HepG2 (cell line): ENCODE results near the gene ZNF74. TPM values are rescaled to one million over a fixed set of nuclear protein-coding genes. Genes with fewer than 3 reads are reported as not detected.

Experiments used
- ATAC-seq: fragments of 200-7000 bp; cut with Tn5 transposase; 3 replicates; pipeline ENCODE4 v1.9.1; 2020; ENCODE audit warnings: mild to moderate bottlenecking, moderate library complexity
- BruUV-seq: library from RNA; stranded (reverse); fragments of 400-500 nt; replicated peaks from 2 replicates; lab custom pipeline; 2021; lab: Mats Ljungman, UMichigan
- CTCF ChIA-PET: fragments of 300-600 bp; formaldehyde crosslinking; extraction: SDS; loops from one replicate; lab custom pipeline; 2021; ENCODE audit warnings: low total read pairs, inconsistent platforms, low intra/inter-chr PET ratio; lab: Yijun Ruan, JAX
- POLR2A ChIA-PET: fragments of 350-600 bp; sonication (Branson Sonifier 250); formaldehyde crosslinking; loops from one replicate; lab custom pipeline; 2020; ENCODE audit warnings: antibody characterized with exemption, inconsistent platforms; lab: Yijun Ruan, JAX
- DNase-seq: peaks from one replicate; pipeline ENCODE4 v3.0.0-alpha.2; 2015; ENCODE audit warnings: low spot score
- FAIRE-seq: peaks from 3 replicates; lab custom pipeline; 2011; peaks lifted over from hg19 to GRCh38; lab: Jason Lieb, UNC
- H2AFZ ChIP-seq: one replicate; pipeline ENCODE4 v1.6.1; 2011; ENCODE audit warnings: low read length, inconsistent platforms
- H3K27ac ChIP-seq: fragments of 300-600 bp; 3 replicates; pipeline ENCODE4 v1.8.0; 2011; ENCODE audit warnings: mixed run types, mild to moderate bottlenecking, mixed read lengths, low read length, inconsistent platforms; ENCODE audit not compliant: insufficient read depth; ENCODE audit errors: extremely low read length
- H3K27me3 ChIP-seq, 2 experiments: fragments of 200-600 bp in 1 of 2; 2 replicates in 1 of 2; 3 replicates in 1 of 2; pipeline versions ENCODE4 v1.6.0 to v1.8.0; 2011; ENCODE audit warnings: low read length in 2 of 2, mild to moderate bottlenecking in 2 of 2, moderate library complexity in 2 of 2, inconsistent platforms in 1 of 2; ENCODE audit not compliant: insufficient read depth in 2 of 2, control insufficient read depth in 1 of 2
- H3K36me3 ChIP-seq, 2 experiments: fragments of 200-600 bp in 1 of 2; replicated peaks in 1 of 2; 2 replicates in 1 of 2; 3 replicates in 1 of 2; pipeline versions ENCODE4 v1.5.1 to v1.8.0; 2011; ENCODE audit warnings: low read length in 2 of 2, inconsistent platforms in 1 of 2; ENCODE audit not compliant: insufficient read depth in 2 of 2, control insufficient read depth in 1 of 2
- H3K4me1 ChIP-seq: 2 replicates; pipeline ENCODE4 v1.5.1; 2012; ENCODE audit warnings: low read length, inconsistent platforms; ENCODE audit not compliant: insufficient read depth
- H3K4me2 ChIP-seq: 2 replicates; pipeline ENCODE4 v1.6.0; 2011; ENCODE audit warnings: low read depth, low read length, inconsistent platforms
- H3K4me3 ChIP-seq, 3 experiments: fragments of 200-600 bp in 1 of 3; sonication (generic), shearing (Covaris generic) in 1 of 3; replicated peaks in 1 of 3; 2 replicates each; pipeline ENCODE4 v1.5.1; 2011 to 2016; ENCODE audit warnings: low read length in 3 of 3, inconsistent platforms in 2 of 3, low read depth in 2 of 3, mild to moderate bottlenecking in 2 of 3, control low read depth in 1 of 3, mixed read lengths in 1 of 3; ENCODE audit not compliant: insufficient read depth in 1 of 3
- H3K79me2 ChIP-seq: one replicate; pipeline ENCODE4 v1.6.1; 2011; ENCODE audit warnings: low read length, inconsistent platforms; ENCODE audit not compliant: insufficient read depth
- H3K9ac ChIP-seq: 2 replicates; pipeline ENCODE4 v1.6.0; 2011; ENCODE audit warnings: mild to moderate bottlenecking, low read depth, low read length, inconsistent platforms; ENCODE audit not compliant: insufficient read depth
- H3K9me3 ChIP-seq: 2 replicates; pipeline ENCODE4 v1.5.1; 2012; ENCODE audit warnings: mild to moderate bottlenecking, low read length
- H4K20me1 ChIP-seq: 2 replicates; pipeline ENCODE4 v1.6.0; 2011; ENCODE audit warnings: inconsistent platforms, mild to moderate bottlenecking, low read length, moderate library complexity; ENCODE audit not compliant: insufficient read depth
- HNF1A ChIP-seq, 2 experiments: sonication (generic) in 1 of 2; formaldehyde crosslinking in 1 of 2; IDR thresholded peaks; 2 replicates each; pipeline versions ENCODE4 v1.4.0 to v1.6.1; 2016 to 2020; ENCODE audit warnings: borderline replicate concordance in 1 of 2, low read depth in 1 of 2, mild to moderate bottlenecking in 1 of 2, missing genetic modification reagents in 1 of 2
- ZNF256 ChIP-seq: sonication (generic); formaldehyde crosslinking; conservative IDR thresholded peaks from 2 replicates; pipeline ENCODE4 v1.4.0; 2020; ENCODE audit warnings: missing genetic modification reagents
- ZNF776 ChIP-seq: sonication (generic); formaldehyde crosslinking; IDR thresholded peaks from 2 replicates; pipeline ENCODE4 v1.4.0; 2020; ENCODE audit warnings: mild to moderate bottlenecking, missing genetic modification reagents
- WGBS: methylation state at CpG from one replicate; pipeline ENCODE4 v1.1.6; 2017; ENCODE audit warnings: low lambda C conversion rate; 5-methylcytosine and 5-hydroxymethylcytosine counted together
- in situ Hi-C: cut with HindIII; loops from 2 replicates; pipeline ENCODE4 v1.10.0; 2017; ENCODE audit warnings: low pct_unique_long_range_greater_than_20kb; ENCODE audit not compliant: extremely low pct_ligation_motif_present
- intact Hi-C: fragments of 100-400 bp; cut with micrococcal nuclease; formaldehyde crosslinking; loops from one replicate; pipeline ENCODE4 v1.10.0; 2022; ENCODE audit not compliant: unreplicated experiment
- polyA plus RNA-seq, 8 experiments: library from polyadenylated mRNA; depleted of rRNA in 3 of 8; stranded (reverse) in 7 of 8; unstranded in 1 of 8; fragments of >200 nt; fragmentation: Illumina TruSeq in 4 of 8; extraction: Trizol in 4 of 8; gene quantifications; 2 replicates each; pipeline versions ENCODE4 v1.2.1 to v1.2.3, GENCODE V29; 2011 to 2016; ENCODE audit warnings: low read depth in 4 of 8, missing spikeins in 1 of 8, mixed read lengths in 1 of 8; ENCODE audit not compliant: insufficient read depth in 1 of 8
- total RNA-seq, 5 experiments: library from RNA; depleted of rRNA; stranded (reverse); fragments of >200 nt; fragmentation: Illumina TruSeq; extraction: Trizol; gene quantifications; 2 replicates each; pipeline ENCODE4 v1.2.3, GENCODE V29; 2016; ENCODE audit warnings: low read depth in 1 of 5

Gene ZNF74
- total and polyA plus RNA-seq, 2 of the 13 experiments (the other 11 are each of a cell fraction or from before 2014, with no cell fraction given): 6.3 to 9.1 TPM

- Histone ChIP-seq H3K4me1 (peaks cover 10% of the 10 kb centered on the region), H3K27ac (no peak overlapping the region), H2AFZ (no peak overlapping the region), H4K20me1 (no peaks in the 10 kb centered on the region), H3K4me3 (no peak overlapping the region), H3K9ac (no peak overlapping the region), H3K27me3 (no peaks in the 10 kb centered on the region), H3K4me2 (no peak overlapping the region), H3K36me3 (peaks cover 2 to 4% of the 10 kb centered on the region in 2 experiments; a peak in 2 of 5 replicates), H3K9me3 (no peaks in the 10 kb centered on the region), H3K79me2 (no peaks in the 10 kb centered on the region)
- ATAC-seq (no peak), FAIRE-seq (no peak), DNase-seq (no peak)
- no TSS peak for BruUV-seq
- WGBS: 93% methylated on average over 21 of the region's 21 CpGs
- intact Hi-C loops: no loop called here
- no peak for TF ChIP-seq ZNF776 (CRISPR knock-in tag)
- no peak for TF ChIP-seq HNF1A (IDR thresholded peaks at IDR 0.05; ENCODE audit: low read depth)
- TF ChIP-seq HNF1A (CRISPR knock-in tag; IDR thresholded peaks at IDR 0.05; ENCODE audit: borderline replicate concordance): no peak
- TF ChIP-seq ZNF256 (CRISPR knock-in tag): no peak
- ChIA-PET CTCF (no interaction called here), POLR2A (no interaction called here)
- in situ Hi-C loops: no loop called here
Observed at GRCh38 chr22:20446383-20446970, 52.5 kb downstream of the ZNF74 start.
